ENCODE data around the gene BSG. TPM values are rescaled to one million over a fixed set of nuclear protein-coding genes. Genes with fewer than 3 reads are reported as not detected.

BSG gene
- total and polyA plus RNA-seq, 10 of the 15 experiments (the other 5 are each of a cell fraction or from before 2014, with no cell fraction given): 2.8 to 297 (median 199) TPM

- TF ChIP-seq IRF5 (IDR thresholded peaks at IDR 0.05; ENCODE audit: borderline replicate concordance) (no peak), CEBPZ (IDR thresholded peaks at IDR 0.05; ENCODE audit: low read depth, low read length) (no peak)
Observed at GRCh38 chr19:574658-575526, 2.5 kb downstream of the BSG start (continued).
